AG09309 (cell line): ENCODE data around the gene RABGAP1.
"Not testable (repeated sequence)": the region's sequence is repeated elsewhere in the genome, so short reads cannot be mapped to it uniquely, and the experiment has no call there.

Source experiments
- DNase-seq: peaks from one replicate; pipeline ENCODE4 v3.0.0-alpha.2; 2010; ENCODE audit warnings: low read depth
- H3K4me3 ChIP-seq: 2 replicates; pipeline ENCODE4 v1.5.1; 2011; ENCODE audit warnings: mild to moderate bottlenecking, low read depth, low read length, moderate library complexity; ENCODE audit not compliant: control insufficient read depth
- TF ChIP-seq, protein P1 (sequence below): IDR thresholded peaks from 2 replicates; pipeline ENCODE4 v1.5.1; 2011; ENCODE audit warnings: mild to moderate bottlenecking, low read depth, low read length, inconsistent platforms; ENCODE audit not compliant: insufficient read depth, control insufficient read depth; ENCODE audit errors: missing control alignments

RABGAP1 gene

GRCh38 chr9:122940749-122941581, at the start of gene RABGAP1:
Gene RABGAP1 (plus strand): TSS chr9:122941020. CDS start chr9:122957060, 16,040 bp downstream.
- peak within 1 kb of the TSS; percentile 89 for H3K4me3 ChIP-seq
- TF ChIP-seq, protein P1, sequence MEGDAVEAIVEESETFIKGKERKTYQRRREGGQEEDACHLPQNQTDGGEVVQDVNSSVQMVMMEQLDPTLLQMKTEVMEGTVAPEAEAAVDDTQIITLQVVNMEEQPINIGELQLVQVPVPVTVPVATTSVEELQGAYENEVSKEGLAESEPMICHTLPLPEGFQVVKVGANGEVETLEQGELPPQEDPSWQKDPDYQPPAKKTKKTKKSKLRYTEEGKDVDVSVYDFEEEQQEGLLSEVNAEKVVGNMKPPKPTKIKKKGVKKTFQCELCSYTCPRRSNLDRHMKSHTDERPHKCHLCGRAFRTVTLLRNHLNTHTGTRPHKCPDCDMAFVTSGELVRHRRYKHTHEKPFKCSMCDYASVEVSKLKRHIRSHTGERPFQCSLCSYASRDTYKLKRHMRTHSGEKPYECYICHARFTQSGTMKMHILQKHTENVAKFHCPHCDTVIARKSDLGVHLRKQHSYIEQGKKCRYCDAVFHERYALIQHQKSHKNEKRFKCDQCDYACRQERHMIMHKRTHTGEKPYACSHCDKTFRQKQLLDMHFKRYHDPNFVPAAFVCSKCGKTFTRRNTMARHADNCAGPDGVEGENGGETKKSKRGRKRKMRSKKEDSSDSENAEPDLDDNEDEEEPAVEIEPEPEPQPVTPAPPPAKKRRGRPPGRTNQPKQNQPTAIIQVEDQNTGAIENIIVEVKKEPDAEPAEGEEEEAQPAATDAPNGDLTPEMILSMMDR: no peak
- peak; percentile 91 for DNase-seq

DNA sequence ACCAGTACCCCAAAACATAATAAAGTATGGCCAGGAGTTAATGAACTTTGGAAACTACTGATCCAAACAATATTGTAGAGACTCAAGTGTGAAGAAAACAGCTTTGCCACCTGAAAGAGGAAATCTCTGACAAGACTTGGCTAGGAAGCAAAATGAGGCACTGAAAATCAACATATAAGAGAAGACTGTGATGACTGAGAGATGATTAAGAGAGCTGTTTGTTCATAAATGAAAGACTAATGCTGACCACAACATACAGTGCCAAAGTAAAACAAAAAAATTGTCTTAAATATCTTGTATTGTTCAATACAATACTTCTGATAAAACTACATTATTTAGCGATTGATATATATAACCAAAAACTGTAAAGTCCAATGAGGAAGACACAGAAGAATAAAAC, 42.9 kb upstream of the RABGAP1 start:
- TF ChIP-seq, protein P1: no peak
- no peak overlapping the region for H3K4me3 ChIP-seq
- DNase-seq: no peak

GRCh38 chr9:122900791-122901190, 40.0 kb upstream of the RABGAP1 start:
- TF ChIP-seq, protein P1: no peak
- no peak overlapping the region for H3K4me3 ChIP-seq
- no peak for DNase-seq

GRCh38 chr9:122904466-122904822, 36.4 kb upstream of the RABGAP1 start:
- DNase-seq: no peak
- TF ChIP-seq, protein P1: no peak
- peak overlapping the region; percentile 89 for H3K4me3 ChIP-seq

GRCh38 chr9:122904823-122905710, 35.8 kb upstream of the RABGAP1 start, which contains the start of gene RC3H2:
Gene RC3H2 (minus strand): TSS chr9:122905359. CDS start chr9:122897509, 7,850 bp downstream.
- TF ChIP-seq, protein P1: no peak
- peak within 1 kb of the TSS; percentile 89 for H3K4me3 ChIP-seq
- peak; percentile 99 for DNase-seq

GRCh38 chr9:122906122-122906521, 34.7 kb upstream of the RABGAP1 start:
- DNase-seq, H3K4me3 ChIP-seq: not testable (repeated sequence)

DNA sequence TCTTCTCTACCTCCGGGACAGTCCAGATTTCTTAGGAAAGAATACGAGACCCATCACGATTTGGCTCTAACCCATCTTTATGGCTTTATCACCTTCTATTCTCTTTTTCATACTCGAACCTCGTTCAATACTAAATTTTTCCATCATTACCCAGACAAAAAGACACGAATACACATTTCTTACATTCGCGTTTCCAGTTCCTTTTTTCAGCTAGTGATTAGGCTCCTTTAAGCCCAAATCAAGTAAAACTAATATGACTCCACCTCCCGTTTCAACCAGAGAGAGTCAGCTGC, 28.2 kb upstream of the RABGAP1 start:
- H3K4me3 ChIP-seq: peak overlapping the region; percentile 81
- TF ChIP-seq, protein P1: no peak

More for the DNA sequence above, 28.2 kb upstream of the RABGAP1 start:
- no peak for DNase-seq
